ENCODE measurements around the gene SPATA24. TPM values are rescaled to one million over a fixed set of nuclear protein-coding genes. Genes with fewer than 3 reads are reported as not detected.

Gene SPATA24
- total and polyA plus RNA-seq, 2 of the 13 experiments (the other 11 are each of a cell fraction or from before 2014, with no cell fraction given): 6.0 to 11.1 TPM

GRCh38 chr5:139419226-139420192 is 15.6 kb upstream of the SPATA24 start:
- Histone ChIP-seq H3K27me3 (ENCODE audit: control insufficient read depth in 1 of 2, insufficient read depth in 2 of 2, low read length in 2 of 2) (no peaks in the 10 kb centered on the region), H3K36me3 (replicated peaks in 1 of 2; ENCODE audit: control insufficient read depth in 1 of 2, insufficient read depth in 2 of 2, low read length in 2 of 2) (peaks cover 0 to 3% of the 10 kb centered on the region in 2 experiments; a peak in 3 of 5 replicates), H3K4me1 (ENCODE audit: insufficient read depth, low read length) (peaks cover 39% of the 10 kb centered on the region), H3K4me2 (ENCODE audit: low read depth, low read length) (no peak overlapping the region), H3K79me2 (ENCODE audit: insufficient read depth, low read length) (no peaks in the 10 kb centered on the region), H4K20me1 (ENCODE audit: insufficient read depth, low read length) (no peaks in the 10 kb centered on the region), H2AFZ (ENCODE audit: low read length) (no peak overlapping the region), H3K27ac (ENCODE audit: extremely low read length, insufficient read depth, low read length) (no peak overlapping the region), H3K4me3 (replicated peaks in 1 of 3; ENCODE audit: insufficient read depth in 1 of 3, low read depth in 2 of 3, low read length in 3 of 3) (no peak overlapping the region), H3K9ac (ENCODE audit: insufficient read depth, low read depth, low read length) (no peak overlapping the region), H3K9me3 (ENCODE audit: low read length) (no peaks in the 10 kb centered on the region)
- FAIRE-seq: no peak
- ChIA-PET CTCF (ENCODE audit: low intra/inter-chr PET ratio, low total read pairs) (no interaction called here), POLR2A (interaction anchor here (1.3 to 1.7 kb wide), 2 partner anchors 20 to 84 kb away, joined by 3 to 4 read pairs; partner anchors contain the start of gene DNAJC18)
- intact Hi-C loops (cut with micrococcal nuclease; ENCODE audit: unreplicated experiment): loop anchor here (5.0 kb wide), 1 partner anchor 143 kb away; the partner anchor contains the start of gene UBE2D2
- WGBS (ENCODE audit: low lambda C conversion rate): 81% methylated on average over 9 of the region's 9 CpGs
- in situ Hi-C loops (cut with HindIII; ENCODE audit: extremely low pct_ligation_motif_present, low pct_unique_long_range_greater_than_20kb): loop anchor here (5.0 kb wide), 1 partner anchor 98 kb away; no protein-coding TSS in a partner anchor
- ATAC-seq: no peak
- DNase-seq (ENCODE audit: low spot score): no peak
- no TSS peak for BruUV-seq (replicated peaks)
- TF ChIP-seq CTCF (CRISPR knock-in tag; IDR thresholded peaks at IDR 0.05) (peak; percentile 47), ZC3H13 (CRISPR knock-in tag; IDR thresholded peaks at IDR 0.05) (no peak), STAG1 (CRISPR knock-in tag; IDR thresholded peaks at IDR 0.05) (peak; percentile 21; the same call in 1 of the 2 replicates)

- Histone ChIP-seq H3K27ac (ENCODE audit: extremely low read length, insufficient read depth, low read length) (no peak overlapping the region), H4K20me1 (ENCODE audit: insufficient read depth, low read length) (no peaks in the 10 kb centered on the region), H3K4me2 (ENCODE audit: low read depth, low read length) (no peak overlapping the region), H3K9ac (ENCODE audit: insufficient read depth, low read depth, low read length) (no peak overlapping the region), H3K4me1 (ENCODE audit: insufficient read depth, low read length) (peaks cover 39% of the 10 kb centered on the region), H3K36me3 (replicated peaks in 1 of 2; ENCODE audit: control insufficient read depth in 1 of 2, insufficient read depth in 2 of 2, low read length in 2 of 2) (peaks cover 0 to under 1% of the 10 kb centered on the region in 2 experiments; a peak in 3 of 5 replicates), H3K4me3 (replicated peaks in 1 of 3; ENCODE audit: insufficient read depth in 1 of 3, low read depth in 2 of 3, low read length in 3 of 3) (no peak overlapping the region), H3K27me3 (ENCODE audit: control insufficient read depth in 1 of 2, insufficient read depth in 2 of 2, low read length in 2 of 2) (no peaks in the 10 kb centered on the region), H2AFZ (ENCODE audit: low read length) (no peak overlapping the region), H3K9me3 (ENCODE audit: low read length) (no peaks in the 10 kb centered on the region), H3K79me2 (ENCODE audit: insufficient read depth, low read length) (no peaks in the 10 kb centered on the region)
- in situ Hi-C loops (cut with HindIII; ENCODE audit: extremely low pct_ligation_motif_present, low pct_unique_long_range_greater_than_20kb): no loop called here
- ChIA-PET POLR2A (no interaction called here), CTCF (ENCODE audit: low intra/inter-chr PET ratio, low total read pairs) (no interaction called here)
- BruUV-seq (replicated peaks): no TSS peak
- DNase-seq (ENCODE audit: low spot score): no peak
- intact Hi-C loops (cut with micrococcal nuclease; ENCODE audit: unreplicated experiment): no loop called here
- WGBS (ENCODE audit: low lambda C conversion rate): 97% methylated on average over 1 of the region's 1 CpG
- no peak for ATAC-seq
- FAIRE-seq: no peak
- TF ChIP-seq XBP1 (CRISPR knock-in tag; IDR thresholded peaks at IDR 0.05) (no peak), ZBTB38 (CRISPR knock-in tag; IDR thresholded peaks at IDR 0.05) (no peak), ZNF607 (CRISPR knock-in tag; IDR thresholded peaks at IDR 0.05; ENCODE audit: borderline replicate concordance) (no peak), ARID3A (IDR thresholded peaks at IDR 0.05; ENCODE audit: low read depth, low read length) (no peak), GPBP1L1 (CRISPR knock-in tag; IDR thresholded peaks at IDR 0.05) (no peak)
Measured at GRCh38 chr5:139418793-139419192, 14.9 kb upstream of the SPATA24 start.

Data from HepG2 (cell line).